Common myeloid progenitor, CD34-positive (primary cell): ENCODE data around the gene GRIA3.

ENCODE experiments used
- CTCF ChIA-PET: fragments of 350-600 bp; sonication (Branson Sonifier 250); formaldehyde crosslinking; loops from one replicate; lab custom pipeline; 2021; ENCODE audit warnings: antibody characterized with exemption; lab: Charles Lee
- POLR2A ChIA-PET: fragments of 350-600 bp; sonication (Branson Sonifier 250); formaldehyde crosslinking; loops from one replicate; lab custom pipeline; 2021; ENCODE audit warnings: antibody characterized with exemption; lab: Charles Lee
- DNase-seq, 3 donors: peaks; one replicate each; pipeline versions ENCODE4 v3.0.0 to v3.0.0-alpha.2; 2013
- H3K27ac ChIP-seq, 2 experiments: 1 replicate in 1 of 2; 2 replicates in 1 of 2; pipeline ENCODE4 v1.7.0; 2013; ENCODE audit warnings: inconsistent platforms in 2 of 2, low read length in 2 of 2, mild to moderate bottlenecking in 2 of 2, low read depth in 1 of 2, moderate library complexity in 1 of 2; ENCODE audit not compliant: severe bottlenecking in 2 of 2, insufficient read depth in 1 of 2, poor library complexity in 1 of 2
- H3K27me3 ChIP-seq, 5 experiments: replicated peaks in 2 of 5; 1 replicate in 3 of 5; 2 replicates in 2 of 5; pipeline versions ENCODE4 v1.6.1 to v1.7.0; 2013; ENCODE audit warnings: low read length in 4 of 5, mild to moderate bottlenecking in 2 of 5, moderate library complexity in 2 of 5, inconsistent platforms in 1 of 5; ENCODE audit not compliant: insufficient read depth in 5 of 5, control insufficient read depth in 4 of 5
- H3K36me3 ChIP-seq, 4 experiments: 1 replicate in 2 of 4; 2 replicates in 2 of 4; pipeline versions ENCODE4 v1.6.1 to v1.7.0; 2013; ENCODE audit warnings: low read length in 3 of 4, control low read depth in 1 of 4, mild to moderate bottlenecking in 1 of 4; ENCODE audit not compliant: control insufficient read depth in 4 of 4, insufficient read depth in 4 of 4
- H3K4me1 ChIP-seq, 4 experiments: 1 replicate in 3 of 4; 2 replicates in 1 of 4; pipeline versions ENCODE4 v1.6.1 to v1.7.1; 2013; ENCODE audit warnings: low read length in 3 of 4, mild to moderate bottlenecking in 3 of 4, control low read depth in 1 of 4, inconsistent platforms in 1 of 4, moderate library complexity in 1 of 4; ENCODE audit not compliant: control insufficient read depth in 4 of 4, insufficient read depth in 4 of 4; ENCODE audit errors: control extremely low read depth in 1 of 4
- H3K4me3 ChIP-seq, 7 experiments: 1 replicate in 4 of 7; 2 replicates in 3 of 7; pipeline versions ENCODE4 v1.5.1 to v1.7.0; 2013; ENCODE audit warnings: mild to moderate bottlenecking in 7 of 7, low read length in 6 of 7, moderate library complexity in 6 of 7, inconsistent platforms in 2 of 7, low read depth in 2 of 7, control low read depth in 1 of 7; ENCODE audit not compliant: insufficient read depth in 4 of 7, control insufficient read depth in 1 of 7; ENCODE audit errors: extremely low read depth in 1 of 7
- H3K9me3 ChIP-seq, 5 experiments: 1 replicate in 4 of 5; 2 replicates in 1 of 5; pipeline versions ENCODE4 v1.6.1 to v1.7.1; 2013; ENCODE audit warnings: low read length in 4 of 5, mild to moderate bottlenecking in 2 of 5, inconsistent platforms in 1 of 5, low read depth in 1 of 5, moderate library complexity in 1 of 5; ENCODE audit not compliant: control insufficient read depth in 4 of 5, insufficient read depth in 2 of 5; ENCODE audit errors: control extremely low read depth in 1 of 5
- WGBS: methylation state at CpG from one replicate; pipeline ENCODE4 v1.1.5; 2013; ENCODE audit not compliant: insufficient coverage; 5-methylcytosine and 5-hydroxymethylcytosine counted together

The GRIA3 gene

DNA sequence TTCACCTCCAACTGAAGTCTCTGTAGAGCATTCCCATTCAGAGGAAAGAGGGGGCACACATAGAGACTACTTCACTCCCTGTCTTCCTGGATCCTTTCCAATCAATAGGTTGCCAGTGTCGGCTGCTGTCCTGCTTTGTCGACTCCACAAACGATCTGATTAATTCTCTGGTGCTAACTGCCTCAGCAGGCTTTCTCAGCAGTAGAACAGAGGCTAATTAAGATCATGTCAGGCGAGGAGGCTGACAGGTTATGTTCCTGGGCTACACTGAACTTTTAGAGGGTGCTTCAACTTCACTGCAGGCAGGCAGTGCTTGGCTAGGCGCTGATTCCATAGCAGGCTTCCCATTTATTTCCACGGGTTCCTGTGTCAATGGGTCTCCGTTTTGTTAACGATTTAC is 79.2 kb downstream of the GRIA3 start:
- CTCF ChIA-PET: no interaction called here
- no peaks in the 10 kb centered on the region for H3K27me3 ChIP-seq
- WGBS: 33% methylated on average over 6 of the region's 8 CpGs

DNA sequence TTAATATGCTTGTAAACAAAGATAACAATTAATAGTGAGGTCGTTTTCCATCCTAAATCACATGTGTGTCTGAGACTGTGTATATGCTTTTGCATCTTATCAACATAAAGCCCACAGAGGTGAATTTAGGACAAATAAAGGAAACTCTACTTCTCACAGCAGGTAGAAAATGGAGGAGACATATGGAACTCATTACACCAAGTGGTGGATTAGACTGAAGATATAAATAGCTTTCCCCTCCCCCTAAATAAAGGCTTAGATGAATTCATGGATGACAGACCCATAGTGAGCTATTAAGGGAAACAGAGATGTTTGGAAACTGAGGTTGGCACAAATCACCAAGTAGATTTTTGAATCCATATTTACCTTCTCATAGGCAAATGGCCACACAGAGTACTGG is 79.7 kb downstream of the GRIA3 start:
- Histone ChIP-seq H3K4me1 (no peaks in the 10 kb centered on the region), H3K9me3 (no peaks in the 10 kb centered on the region), H3K27me3 (no peaks in the 10 kb centered on the region), H3K27ac (no peak overlapping the region), H3K36me3 (no peaks in the 10 kb centered on the region), H3K4me3 (no peak overlapping the region)
- no CpG with 5 or more reads among the region's 1 CpG for WGBS
- no peak for DNase-seq
- ChIA-PET POLR2A (no interaction called here), CTCF (no interaction called here)

More for the DNA sequence above, 79.2 kb downstream of the GRIA3 start:
- H3K9me3 ChIP-seq: no peaks in the 10 kb centered on the region
- H3K27ac ChIP-seq: no peak overlapping the region
- no peak overlapping the region for H3K4me3 ChIP-seq
- POLR2A ChIA-PET: no interaction called here
- no peak for DNase-seq
- no peaks in the 10 kb centered on the region for H3K4me1 ChIP-seq
- H3K36me3 ChIP-seq: no peaks in the 10 kb centered on the region

DNA sequence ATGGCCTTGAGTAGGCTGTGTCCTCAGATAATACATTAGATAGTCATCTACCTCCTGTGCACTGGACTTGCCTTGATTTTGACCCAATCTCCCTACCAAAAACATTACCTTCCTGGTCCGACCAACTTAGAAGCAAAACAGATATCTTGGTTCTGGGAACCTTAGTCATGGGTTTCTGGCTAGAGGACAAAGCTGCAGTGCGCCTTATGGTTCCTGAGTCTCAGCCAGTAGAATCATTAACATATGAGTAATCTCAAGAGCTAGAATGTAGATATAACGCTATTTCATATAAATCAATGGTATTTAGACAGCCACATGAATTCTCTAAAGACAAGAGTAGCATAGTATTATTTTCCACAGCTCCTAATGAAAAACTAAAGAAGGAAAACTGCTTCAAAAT is 83.1 kb downstream of the GRIA3 start:
- ChIA-PET CTCF (no interaction called here), POLR2A (no interaction called here)
- Histone ChIP-seq H3K4me3 (no peak overlapping the region), H3K4me1 (no peaks in the 10 kb centered on the region), H3K27ac (no peak overlapping the region), H3K9me3 (no peaks in the 10 kb centered on the region), H3K36me3 (no peaks in the 10 kb centered on the region), H3K27me3 (no peaks in the 10 kb centered on the region)
- no CpG with 5 or more reads among the region's 3 CpGs for WGBS
- no peak for DNase-seq

DNA sequence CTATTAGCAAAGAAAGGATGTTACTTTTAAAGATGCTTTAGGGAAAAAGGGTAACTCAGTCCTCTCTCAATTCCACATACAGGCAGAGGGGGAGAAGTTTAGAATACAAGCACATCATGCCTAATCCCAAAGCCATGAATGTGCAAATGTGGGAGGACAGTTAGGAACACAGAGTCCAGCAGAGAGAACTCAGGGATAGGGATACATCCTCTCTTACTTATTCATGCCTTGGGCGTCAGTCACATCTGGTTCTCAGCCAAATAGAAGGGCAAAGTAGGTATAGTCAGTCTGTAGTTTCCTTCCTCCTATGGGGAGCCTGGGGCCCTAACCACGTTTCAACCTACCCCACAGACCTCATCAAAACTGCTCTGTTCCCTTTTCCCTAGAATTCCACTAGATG is 87.8 kb downstream of the GRIA3 start:
- no peak overlapping the region for H3K27ac ChIP-seq
- no CpG with 5 or more reads among the region's 2 CpGs for WGBS
- ChIA-PET POLR2A (no interaction called here), CTCF (no interaction called here)
- H3K4me3 ChIP-seq: no peak overlapping the region
- H3K27me3 ChIP-seq: no peaks in the 10 kb centered on the region
- H3K9me3 ChIP-seq: no peaks in the 10 kb centered on the region
- H3K4me1 ChIP-seq: no peaks in the 10 kb centered on the region
- DNase-seq: no peak
- H3K36me3 ChIP-seq: no peaks in the 10 kb centered on the region

DNA sequence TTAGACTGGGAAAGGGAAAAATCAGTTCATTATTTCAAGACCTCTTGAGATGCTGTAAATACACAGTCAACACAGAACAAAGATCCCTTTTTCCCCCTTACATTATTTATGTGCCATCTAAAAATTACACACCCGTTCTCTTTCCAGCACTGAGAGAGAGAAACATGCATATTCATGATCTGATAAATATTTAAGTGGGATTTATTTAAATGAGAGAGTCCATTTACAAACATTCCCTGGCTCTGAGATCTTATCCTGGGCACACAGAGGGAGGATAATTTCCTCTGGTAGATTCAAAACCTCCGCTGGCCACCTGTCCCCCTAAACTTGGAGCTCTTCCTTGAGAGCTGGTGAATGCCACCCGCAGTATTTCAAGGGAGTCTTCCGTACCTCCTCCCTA is 88.6 kb downstream of the GRIA3 start:
- Histone ChIP-seq H3K27me3 (no peaks in the 10 kb centered on the region), H3K4me1 (no peaks in the 10 kb centered on the region), H3K27ac (no peak overlapping the region), H3K36me3 (no peaks in the 10 kb centered on the region), H3K4me3 (no peak overlapping the region), H3K9me3 (no peaks in the 10 kb centered on the region)
- no peak for DNase-seq
- 100% methylated on average over 3 of the region's 4 CpGs for WGBS
- ChIA-PET POLR2A (no interaction called here), CTCF (no interaction called here)

DNA sequence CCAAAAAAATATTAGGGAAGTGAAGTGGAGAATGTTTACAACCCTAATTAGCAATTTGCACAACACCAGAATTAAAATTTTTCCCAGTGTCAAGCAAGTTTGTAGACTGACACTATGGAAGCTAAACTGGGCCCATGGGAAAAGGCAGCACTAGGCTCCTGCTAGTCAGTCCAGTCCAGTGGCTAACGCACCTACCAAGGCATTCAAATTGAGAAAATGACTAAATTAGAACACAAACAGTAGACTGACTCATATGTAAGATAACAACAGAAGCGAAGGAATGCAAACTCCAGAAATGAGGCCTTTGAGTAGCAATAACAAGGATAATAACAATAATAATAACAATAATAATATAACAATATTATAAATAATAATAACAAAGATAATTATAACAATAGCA is 90.7 kb downstream of the GRIA3 start:
- no CpG with 5 or more reads among the region's 2 CpGs for WGBS
- DNase-seq: no peak
- CTCF ChIA-PET: no interaction called here

DNA sequence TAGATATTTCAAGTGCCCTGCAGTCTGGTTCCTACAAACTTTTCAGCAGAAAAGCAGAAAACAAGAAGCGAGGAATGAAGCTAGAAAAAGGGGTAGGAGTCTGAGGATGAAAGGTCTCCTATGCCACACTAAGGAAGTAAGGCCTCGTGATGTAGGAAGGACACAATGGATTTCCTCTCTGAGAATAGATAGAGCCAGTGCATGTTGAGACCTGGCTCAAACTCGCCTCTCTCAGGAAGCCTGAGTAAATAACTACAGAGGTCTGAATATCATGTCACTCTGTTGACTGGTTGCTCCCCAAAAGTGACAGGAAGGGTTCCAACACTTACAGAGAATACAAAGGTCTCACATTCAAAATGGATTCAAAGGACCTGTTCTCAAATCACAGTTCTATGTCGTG is 93.3 kb downstream of the GRIA3 start:
- H3K27ac ChIP-seq: no peak overlapping the region
- no peaks in the 10 kb centered on the region for H3K27me3 ChIP-seq
- H3K9me3 ChIP-seq: no peaks in the 10 kb centered on the region
- 45% methylated on average over 4 of the region's 4 CpGs for WGBS
- H3K4me1 ChIP-seq: no peaks in the 10 kb centered on the region
- POLR2A ChIA-PET: no interaction called here
- CTCF ChIA-PET: no interaction called here
- H3K36me3 ChIP-seq: no peaks in the 10 kb centered on the region
- no peak for DNase-seq
- no peak overlapping the region for H3K4me3 ChIP-seq

More for the DNA sequence above, 90.7 kb downstream of the GRIA3 start:
- H3K36me3 ChIP-seq: no peaks in the 10 kb centered on the region
- H3K9me3 ChIP-seq: no peaks in the 10 kb centered on the region
- no peaks in the 10 kb centered on the region for H3K27me3 ChIP-seq
- no peak overlapping the region for H3K27ac ChIP-seq
- POLR2A ChIA-PET: no interaction called here
- H3K4me3 ChIP-seq: no peak overlapping the region
- no peaks in the 10 kb centered on the region for H3K4me1 ChIP-seq
